Astrocyte (in vitro differentiated cells and primary cell): ENCODE data around the gene PPM1H.
A peak's percentile ranks its signal among the peaks of the same experiment; 100 is the strongest.

Source experiments
- CTCF ChIP-seq: IDR thresholded peaks from 2 replicates; pipeline ENCODE4 v1.5.1; 2011; ENCODE audit warnings: low read depth, mild to moderate bottlenecking, inconsistent platforms, low read length, moderate library complexity; ENCODE audit not compliant: insufficient read depth
- EZH2 ChIP-seq: IDR thresholded peaks from 2 replicates; pipeline ENCODE4 v1.6.1; 2012; ENCODE audit warnings: mild to moderate bottlenecking, low read length, inconsistent platforms; ENCODE audit not compliant: insufficient read depth

- TF ChIP-seq CTCF, result peak; percentile 81
- no peak for TF ChIP-seq EZH2
These were observed 121.7 kb downstream of the PPM1H start for GRCh38 chr12:62813031-62813829.
